Measurements from ENCODE around the gene ISY1.
A peak's percentile ranks its signal among the peaks of the same experiment; 100 is the strongest.
"Not testable (repeated sequence)": the region's sequence is repeated elsewhere in the genome, so short reads cannot be mapped to it uniquely, and the experiment has no call there.

ISY1 gene

GRCh38 chr3:129120254-129121004 is 40.4 kb downstream of the ISY1 start:
- peak; percentile 88 for DNase-seq (ENCODE audit: low read depth)

DNA sequence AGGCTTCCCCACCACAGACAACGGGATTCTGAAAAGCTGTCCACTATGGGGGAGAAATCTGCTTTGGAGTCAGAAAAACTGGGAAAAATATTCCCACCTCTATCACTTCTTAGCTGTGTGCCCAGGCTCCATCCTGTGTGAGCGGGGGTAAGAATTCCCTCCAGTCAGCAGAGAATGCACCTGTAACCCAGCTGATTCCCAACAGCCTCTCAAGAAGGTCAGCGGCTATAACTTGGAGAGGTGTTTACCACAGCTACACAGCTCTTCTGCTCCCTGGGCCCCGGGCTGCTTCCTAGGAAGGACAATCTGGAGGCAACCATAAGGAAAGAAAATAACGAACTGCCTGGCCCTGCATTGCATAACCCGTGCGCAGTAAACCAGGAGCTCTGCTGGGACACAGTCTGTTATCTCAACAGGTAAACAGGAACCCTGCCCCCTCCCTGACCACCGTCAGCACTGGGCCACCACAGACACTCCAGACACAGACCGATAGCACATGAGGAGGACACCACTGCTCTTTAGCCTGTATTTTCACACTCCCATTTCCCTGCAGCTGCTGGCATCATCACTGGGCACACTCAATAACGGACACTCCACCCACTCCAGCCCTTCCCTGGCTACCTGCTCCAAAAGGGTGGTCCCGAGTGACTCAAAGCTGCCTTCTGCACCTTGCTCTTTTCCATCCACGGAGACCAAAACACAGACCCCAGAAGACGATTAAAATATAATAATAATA is 41.3 kb downstream of the ISY1 start:
- no peak for DNase-seq (ENCODE audit: low read depth)

DNA sequence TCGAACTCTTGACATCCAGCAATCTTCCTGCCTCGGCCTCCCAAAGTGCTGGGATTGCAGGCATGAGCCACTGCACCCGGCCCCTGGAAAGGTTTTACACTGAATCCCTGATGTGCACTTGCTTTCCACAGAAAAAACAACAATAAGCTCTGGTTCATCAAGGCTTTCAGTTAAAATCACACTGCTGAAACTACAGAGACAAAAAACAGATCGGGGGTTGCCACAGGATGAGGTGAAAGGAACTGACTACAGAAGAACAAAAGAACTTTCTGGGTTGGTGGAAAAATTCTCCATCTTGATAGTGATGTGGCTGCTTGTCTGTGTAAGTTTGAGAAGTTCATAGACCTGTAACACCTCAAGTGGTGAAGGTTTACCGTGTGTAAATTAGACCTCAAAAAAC is 42.1 kb downstream of the ISY1 start:
- DNase-seq (ENCODE audit: low read depth) = peak; percentile 23

- DNase-seq (ENCODE audit: low read depth) = no peak
These were observed 43.7 kb downstream of the ISY1 start for GRCh38 chr3:129117134-129117533.

DNA sequence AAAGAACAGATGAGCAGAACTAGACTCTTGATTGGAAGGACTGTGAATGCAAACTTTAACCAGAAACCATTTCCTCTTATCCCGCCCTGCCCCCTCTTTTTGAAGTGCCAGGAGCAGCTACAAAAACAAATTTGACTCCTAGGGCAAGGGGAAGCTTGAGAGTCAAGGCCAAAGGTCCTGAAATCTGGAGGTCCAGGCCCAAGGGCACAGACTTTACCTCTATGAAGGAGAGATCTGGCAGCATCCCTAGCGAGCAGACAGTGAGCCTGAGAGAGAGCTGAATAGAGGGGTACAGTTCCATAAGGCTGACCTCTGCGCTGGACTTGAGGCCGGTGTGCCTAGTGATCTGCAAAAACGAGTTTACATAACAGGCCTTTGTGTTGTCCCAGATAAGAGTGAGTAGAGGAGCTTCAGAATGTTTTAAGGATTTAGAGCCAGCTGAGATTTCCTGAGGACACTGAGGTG is 44.3 kb downstream of the ISY1 start:
- DNase-seq (ENCODE audit: low read depth) = no peak

DNA sequence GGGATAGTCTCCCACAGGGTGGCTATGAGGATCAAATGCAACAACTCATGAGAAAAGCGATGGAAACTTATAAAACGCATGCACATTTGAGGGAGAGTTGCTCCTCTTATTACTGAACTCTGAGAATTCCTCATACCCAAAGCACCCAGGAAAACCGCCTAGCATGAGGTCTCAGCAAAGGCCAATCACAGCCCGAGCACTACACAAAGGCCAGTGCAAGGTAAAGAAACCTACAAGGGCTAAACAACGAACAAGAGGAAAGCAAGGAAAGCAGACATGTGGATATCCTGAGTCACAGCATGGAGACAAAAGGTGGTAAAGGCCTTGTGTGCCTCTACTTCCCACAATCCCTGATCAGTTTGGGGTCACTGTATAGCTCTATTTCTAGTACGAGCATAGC is 46.4 kb downstream of the ISY1 start:
- DNase-seq (ENCODE audit: low read depth) = no peak

DNA sequence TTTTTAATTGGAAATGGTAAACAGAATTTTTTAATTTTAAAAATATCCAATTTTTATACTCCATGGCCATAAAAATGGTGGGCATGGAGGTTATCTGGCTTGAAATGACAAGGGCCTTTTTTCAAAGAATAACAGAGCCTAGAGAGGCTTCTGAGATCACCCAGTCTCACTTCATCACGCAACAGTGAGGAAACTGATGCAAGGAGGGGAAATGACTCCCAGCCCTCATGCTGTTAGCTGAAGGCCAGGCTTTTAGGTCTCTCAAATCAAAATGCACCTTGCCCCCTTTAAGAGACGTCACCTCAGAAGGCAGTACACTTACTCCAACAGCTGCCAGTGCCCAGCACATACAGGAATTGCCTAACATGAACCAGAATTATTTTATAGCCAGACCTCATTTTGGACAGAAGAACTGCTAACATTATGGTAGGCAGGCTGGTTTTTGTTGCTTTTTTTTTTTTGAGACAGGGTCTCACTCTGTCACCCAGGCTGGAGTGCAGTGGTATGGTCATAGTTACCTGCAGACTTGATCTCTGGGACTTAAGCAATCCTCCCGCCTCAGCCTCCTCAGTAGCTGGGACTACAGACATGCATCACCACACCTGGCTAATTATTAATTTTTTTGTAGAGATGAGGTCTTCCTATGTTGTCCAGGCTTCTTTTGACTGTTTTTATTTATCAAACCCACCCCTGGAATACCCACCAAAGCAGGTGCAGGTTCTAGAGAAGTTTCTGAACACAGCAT is 48.4 kb downstream of the ISY1 start:
- no peak for DNase-seq (ENCODE audit: low read depth)

- not testable (repeated sequence) for DNase-seq (ENCODE audit: low read depth)
These were observed 49.6 kb downstream of the ISY1 start for GRCh38 chr3:129111076-129111780.

DNA sequence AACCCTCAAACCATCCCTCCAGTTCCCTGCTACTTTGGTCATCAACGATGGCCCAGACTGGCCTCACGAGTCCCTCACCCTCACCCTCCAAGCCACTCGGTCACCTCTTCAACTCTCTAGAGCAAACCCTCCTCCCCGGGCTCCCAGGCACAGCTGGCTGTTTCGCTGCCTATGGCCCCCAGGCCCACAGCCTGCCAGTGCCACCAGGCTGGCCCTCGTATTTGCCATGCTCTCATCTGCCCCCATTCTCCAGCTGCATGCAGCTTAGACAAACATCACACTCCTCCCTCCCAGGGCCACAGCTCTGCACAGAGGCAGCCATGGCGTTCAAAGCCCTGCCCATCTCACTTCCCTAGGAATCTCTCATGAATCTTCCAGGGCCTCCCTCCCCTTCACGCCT is 53.1 kb downstream of the ISY1 start:
- no peak for DNase-seq (ENCODE audit: low read depth)

GRCh38 chr3:129106866-129107565 is 53.8 kb downstream of the ISY1 start:
- no peak for DNase-seq (ENCODE audit: low read depth)

- no peak for DNase-seq (ENCODE audit: low read depth)
These were observed 54.5 kb downstream of the ISY1 start for GRCh38 chr3:129106320-129106719.

- no peak for DNase-seq (ENCODE audit: low read depth)
These were observed 55.0 kb downstream of the ISY1 start for GRCh38 chr3:129105862-129106261.

- no peak for DNase-seq (ENCODE audit: low read depth)
These were observed 56.3 kb downstream of the ISY1 start for GRCh38 chr3:129104498-129105079.

DNA sequence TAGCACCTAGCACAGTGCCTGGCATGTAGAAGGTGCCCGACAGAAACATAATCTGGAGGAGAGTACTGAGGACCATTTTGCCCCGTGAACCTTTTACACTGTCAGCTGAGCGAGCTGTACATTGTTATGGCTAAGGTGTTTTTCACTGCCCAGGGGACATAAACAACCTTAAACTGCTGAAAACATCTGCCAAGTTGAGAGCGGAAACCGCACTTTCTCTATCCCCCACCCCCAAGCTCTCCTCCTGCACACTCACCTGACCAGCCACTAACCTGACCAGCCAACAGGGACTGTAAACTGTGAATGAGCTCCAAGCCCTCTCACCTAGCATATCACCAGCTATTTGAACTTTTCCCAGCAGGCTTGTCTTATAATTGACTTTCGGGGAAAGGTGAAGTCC is 56.8 kb downstream of the ISY1 start:
- no peak for DNase-seq (ENCODE audit: low read depth)

DNA sequence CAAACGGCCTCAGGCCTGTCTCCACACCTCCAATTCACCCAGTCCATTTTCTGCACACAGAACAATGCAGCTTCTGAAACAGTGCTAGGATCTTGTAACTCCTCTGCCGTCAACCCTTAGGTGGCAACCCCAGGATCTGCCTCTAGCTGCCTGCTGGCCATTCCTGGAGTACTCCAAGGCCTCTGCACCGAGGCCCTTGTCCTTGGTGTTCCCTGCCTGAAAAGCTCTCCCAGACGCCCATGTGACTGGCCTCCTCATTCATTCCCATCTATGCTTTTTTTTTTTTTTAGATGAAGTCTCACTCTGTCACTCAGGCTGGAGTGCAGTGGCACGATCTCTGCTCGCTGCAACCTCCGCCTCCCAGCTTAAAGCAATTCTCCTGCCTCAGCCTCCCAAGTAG is 57.6 kb downstream of the ISY1 start:
- DNase-seq (ENCODE audit: low read depth) = no peak

DNA sequence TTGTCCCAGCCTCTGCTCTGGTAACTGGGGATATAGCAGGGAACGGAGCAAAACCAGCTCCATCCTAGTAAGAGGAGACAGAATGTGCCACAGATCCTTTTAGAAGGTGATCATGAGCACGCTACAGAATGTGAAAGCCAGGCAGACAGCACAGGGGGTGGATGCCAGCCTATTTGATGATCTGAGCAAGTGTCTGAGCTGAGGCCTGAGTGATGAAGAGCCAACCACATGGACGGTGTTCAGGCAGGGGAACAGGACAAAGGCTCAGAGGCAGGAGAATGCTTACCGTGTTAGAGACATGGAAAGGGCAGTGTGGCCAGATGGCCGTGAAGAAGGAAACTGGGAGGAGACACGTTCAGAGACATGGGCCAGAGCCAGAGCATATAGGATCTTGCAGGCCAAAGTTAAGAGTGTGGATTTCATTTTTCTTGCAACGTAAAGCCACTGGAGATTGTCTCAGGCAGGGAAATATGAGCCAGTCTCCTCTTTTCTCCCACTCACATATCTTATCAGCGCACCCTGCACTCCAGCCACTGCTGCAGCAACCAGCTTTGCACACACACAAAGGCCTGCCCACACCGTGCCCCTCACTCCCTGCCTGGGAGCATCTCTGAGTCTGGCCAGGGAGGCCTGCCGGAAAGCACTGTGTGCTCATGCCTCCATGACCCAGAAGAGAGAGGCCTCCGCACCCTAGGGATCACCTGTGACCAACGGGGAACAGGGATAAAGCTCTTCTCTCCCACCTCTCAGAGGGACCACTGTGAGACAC is 59.3 kb downstream of the ISY1 start:
- DNase-seq (ENCODE audit: low read depth) = no peak

GRCh38 chr3:129100274-129100673 is 60.6 kb downstream of the ISY1 start:
- DNase-seq (ENCODE audit: low read depth) = no peak

GRCh38 chr3:129095285-129095684 is 65.6 kb downstream of the ISY1 start:
- no peak for DNase-seq (ENCODE audit: low read depth)

DNA sequence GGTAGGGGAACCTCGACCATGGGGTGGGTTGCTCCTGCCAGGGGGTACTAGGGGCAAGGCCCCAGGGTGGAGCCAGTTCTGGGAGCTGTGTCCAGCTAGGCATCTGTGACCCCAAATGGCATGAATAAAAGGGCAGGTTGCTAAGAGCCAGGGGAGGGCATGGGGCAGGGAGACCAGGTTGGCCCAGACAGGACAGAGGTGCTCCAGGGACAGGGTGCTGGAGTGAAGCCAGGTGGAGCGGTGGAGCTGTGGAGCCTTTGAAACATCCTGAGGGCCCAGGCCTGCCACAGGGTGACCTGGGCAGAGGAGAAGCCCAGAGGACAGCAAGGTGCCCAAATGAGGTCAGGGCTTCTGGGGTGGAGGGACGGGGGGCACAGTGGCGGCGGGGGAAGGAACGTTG is 72.6 kb downstream of the ISY1 start:
- not testable (repeated sequence) for DNase-seq (ENCODE audit: low read depth)

DNA sequence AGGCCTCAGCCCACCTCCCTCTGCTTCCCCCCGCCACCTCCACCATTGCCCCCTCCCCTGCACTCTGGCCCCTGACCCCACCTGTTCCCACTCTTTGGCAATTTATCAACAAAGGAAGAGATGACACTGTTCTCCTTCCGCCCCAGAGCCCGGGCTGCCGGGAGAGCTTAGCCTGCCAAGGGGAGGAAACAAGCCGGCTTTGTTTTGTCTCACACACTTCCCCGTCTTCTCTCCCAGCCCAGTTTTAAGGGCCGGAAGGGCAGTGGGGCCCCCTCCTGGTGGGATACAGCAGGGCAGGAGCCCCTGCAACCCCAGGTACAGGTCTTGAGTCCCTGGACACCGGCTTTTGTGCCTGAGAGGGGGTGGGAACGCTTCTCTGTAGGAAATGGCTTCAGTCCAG is 73.0 kb downstream of the ISY1 start:
- DNase-seq (ENCODE audit: low read depth) = not testable (repeated sequence)
